ENCODE data around the gene GIGYF2.
"Not testable (repeated sequence)": the region's sequence is repeated elsewhere in the genome, so short reads cannot be mapped to it uniquely, and the experiment has no call there.

Gene GIGYF2

DNA sequence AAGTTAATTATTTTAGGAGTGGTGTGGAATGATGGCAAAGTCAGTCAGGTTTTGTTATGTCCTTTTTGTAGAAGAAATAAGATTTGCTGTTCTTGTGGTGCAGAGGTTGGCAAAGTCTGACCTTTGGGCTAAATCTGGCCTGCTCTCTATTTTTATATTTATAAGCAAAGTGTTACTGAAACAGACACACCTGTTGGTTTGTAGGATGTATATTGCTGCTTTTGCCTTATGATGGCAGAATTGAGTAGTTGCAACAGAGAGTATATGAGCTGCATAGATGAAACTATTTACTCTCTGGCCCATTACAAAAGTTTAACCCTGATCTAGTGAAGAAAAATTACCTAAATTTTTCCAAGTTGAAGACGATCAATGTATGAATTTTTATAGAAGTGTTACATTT, 113.3 kb downstream of the GIGYF2 start:
- no peak for DNase-seq (ENCODE audit: low read depth in 2 of 2, low spot score in 1 of 2)

DNA sequence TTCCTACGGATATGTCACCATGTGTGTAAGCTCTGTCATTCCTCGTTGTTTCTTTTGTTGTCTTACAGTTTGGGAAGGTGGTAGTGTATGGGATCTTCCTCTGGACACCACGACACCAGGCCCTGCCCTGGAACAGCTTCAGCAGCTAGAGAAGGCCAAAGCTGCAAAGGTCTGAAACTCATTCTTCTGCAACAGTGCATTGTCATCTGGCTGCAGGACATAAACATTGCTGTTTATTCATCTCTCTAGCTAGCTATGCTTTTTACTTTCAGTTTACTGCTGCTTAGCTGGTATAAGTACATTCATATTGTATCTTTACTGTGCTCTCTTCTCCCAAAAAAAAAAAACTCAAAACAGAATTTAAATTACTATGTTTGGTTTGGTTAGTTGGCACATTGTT, 118.4 kb downstream of the GIGYF2 start:
- no peak for DNase-seq (ENCODE audit: low read depth in 2 of 2, low spot score in 1 of 2)

DNA sequence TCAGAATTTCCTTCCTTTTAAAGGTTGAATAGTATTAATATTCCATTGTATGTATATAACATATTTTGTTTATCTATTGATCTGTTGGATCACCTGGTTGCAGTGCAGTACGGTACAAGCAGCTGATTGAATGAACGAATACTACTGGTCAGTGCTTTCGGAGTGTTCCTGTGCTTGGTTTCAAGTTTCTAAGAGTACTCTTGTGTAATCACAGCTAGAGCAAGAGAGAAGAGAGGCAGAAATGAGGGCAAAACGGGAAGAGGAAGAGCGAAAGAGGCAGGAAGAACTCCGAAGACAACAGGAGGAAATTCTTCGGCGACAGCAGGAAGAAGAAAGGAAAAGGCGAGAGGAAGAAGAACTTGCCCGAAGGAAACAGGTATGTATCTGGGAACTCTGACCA, 119.5 kb downstream of the GIGYF2 start:
- no peak for DNase-seq (ENCODE audit: low read depth in 2 of 2, low spot score in 1 of 2)

DNA sequence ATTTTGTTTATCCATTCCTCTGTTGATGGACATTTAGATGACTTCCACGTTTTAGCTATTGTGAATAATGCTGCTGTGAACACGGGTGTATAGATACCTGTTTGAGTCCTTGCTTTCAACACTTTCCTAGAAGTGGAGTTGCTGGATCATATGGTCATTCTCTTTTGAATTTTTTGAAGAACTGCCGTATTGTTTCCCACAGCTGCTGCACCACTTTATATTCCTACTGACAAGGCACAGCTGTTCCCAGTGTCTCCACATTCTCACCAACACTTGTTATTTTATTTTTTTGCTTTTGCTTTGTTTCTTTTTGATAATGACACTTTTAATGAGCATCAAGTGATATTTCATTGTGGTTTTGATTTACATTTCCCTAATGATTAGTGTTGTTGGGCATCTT, 120.6 kb downstream of the GIGYF2 start:
- no peak for DNase-seq (ENCODE audit: low read depth in 2 of 2, low spot score in 1 of 2)

DNA sequence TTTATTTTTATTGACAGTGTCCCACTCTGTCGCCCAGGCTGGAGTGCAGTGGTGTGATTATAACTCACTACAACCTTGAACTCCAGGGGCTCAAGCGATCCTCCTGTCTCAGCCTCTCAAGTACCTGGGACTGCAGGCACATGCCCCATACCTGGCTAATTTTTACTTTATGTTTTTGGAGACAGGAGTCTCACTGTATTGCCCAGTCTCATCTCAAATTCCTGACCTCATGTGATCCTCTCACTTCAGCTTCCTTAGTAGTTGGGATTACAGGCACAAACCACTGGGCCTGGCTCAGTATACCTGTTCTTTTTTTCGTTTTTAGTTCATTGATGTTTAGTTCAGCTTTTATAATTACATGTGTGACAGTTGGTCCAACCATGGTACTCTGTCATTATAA, 132.9 kb downstream of the GIGYF2 start:
- no peak for DNase-seq (ENCODE audit: low read depth in 2 of 2, low spot score in 1 of 2)

DNA sequence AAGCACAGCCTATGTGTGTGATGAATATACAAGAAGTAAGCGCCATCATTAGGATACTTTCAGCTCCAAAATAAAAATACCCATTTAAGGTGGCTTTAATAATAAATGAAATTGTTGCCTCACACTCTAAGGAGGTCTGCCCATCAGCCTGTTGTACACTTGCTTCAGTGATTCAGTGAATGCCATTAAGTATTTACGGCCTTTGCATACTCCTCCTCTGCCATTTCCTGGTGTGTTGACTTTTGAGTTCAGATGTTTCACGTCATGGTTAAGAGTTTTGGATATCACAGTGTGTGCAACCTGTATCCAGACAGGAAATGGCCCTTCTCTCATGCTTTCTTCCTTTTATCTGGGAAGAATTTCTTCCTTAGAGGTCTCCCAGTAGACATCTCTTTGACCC, 134.4 kb downstream of the GIGYF2 start:
- no peak for DNase-seq (ENCODE audit: low read depth in 2 of 2, low spot score in 1 of 2)

DNA sequence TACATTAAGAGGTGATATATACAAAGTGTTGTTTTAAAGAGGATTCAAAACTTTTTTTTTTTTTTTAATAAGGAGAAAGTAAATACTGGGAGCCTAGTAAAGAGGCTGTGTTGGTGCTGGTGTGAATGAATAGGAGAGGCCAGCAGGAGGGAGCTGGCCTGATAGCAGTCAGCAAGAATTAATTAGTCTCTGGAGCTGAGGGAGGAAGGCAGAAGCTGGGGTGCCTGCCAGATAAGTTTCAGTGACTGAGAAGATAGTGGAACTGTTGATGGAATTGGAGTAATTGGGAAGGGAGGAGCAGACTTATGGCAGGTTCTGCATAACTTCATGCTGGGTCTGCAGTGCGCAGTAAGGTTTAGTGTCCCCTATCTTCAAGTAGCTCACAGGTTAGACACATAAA, 136.7 kb downstream of the GIGYF2 start:
- no peak for DNase-seq (ENCODE audit: low read depth in 2 of 2, low spot score in 1 of 2)

DNA sequence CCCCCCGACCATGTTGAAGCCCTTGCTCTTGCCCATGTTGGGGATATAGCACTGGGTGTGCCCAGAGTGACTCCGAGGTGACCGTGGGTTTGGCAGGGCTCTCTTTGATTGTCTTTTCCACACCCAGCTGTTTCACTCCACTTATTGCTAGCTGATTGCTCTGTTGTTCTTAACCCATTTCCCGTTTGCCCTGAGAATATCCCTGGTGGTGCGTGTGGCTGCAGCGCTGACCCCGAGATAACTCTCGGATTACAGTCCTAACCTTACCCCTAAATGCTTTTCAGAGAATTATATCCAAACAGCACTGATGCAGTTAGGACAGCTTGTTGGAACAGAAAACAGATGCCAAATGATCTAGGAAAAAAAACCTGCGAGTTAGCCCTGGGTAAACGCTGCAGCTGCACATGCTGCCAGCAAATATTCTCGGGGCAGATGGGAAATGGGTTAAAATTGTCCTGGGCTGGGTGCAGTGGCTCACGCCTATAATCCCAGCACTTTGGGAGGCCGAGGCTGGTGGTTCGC, 138.6 kb downstream of the GIGYF2 start:
- no peak for DNase-seq (ENCODE audit: low read depth in 2 of 2, low spot score in 1 of 2)

DNA sequence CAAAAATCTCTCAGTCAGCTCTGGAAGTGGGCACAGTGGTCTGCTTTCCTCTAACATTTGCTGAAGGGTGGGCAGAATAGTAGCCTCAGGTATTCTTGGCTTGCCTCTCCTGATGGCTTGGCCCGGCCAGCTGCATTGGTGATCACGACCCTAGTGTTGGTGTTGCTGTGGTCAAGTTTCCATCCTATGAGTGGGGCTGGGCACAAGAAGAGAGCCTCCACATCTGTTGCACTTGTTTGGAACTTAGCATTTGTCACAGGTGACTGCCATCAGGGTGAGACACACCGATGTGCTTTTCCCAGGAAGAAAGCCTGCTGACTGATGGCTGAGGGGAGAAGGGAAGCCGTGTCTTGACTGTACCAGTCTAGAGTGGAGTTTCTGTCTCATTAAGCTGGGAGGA, 139.8 kb downstream of the GIGYF2 start:
- no peak for DNase-seq (ENCODE audit: low read depth in 2 of 2, low spot score in 1 of 2)

DNA sequence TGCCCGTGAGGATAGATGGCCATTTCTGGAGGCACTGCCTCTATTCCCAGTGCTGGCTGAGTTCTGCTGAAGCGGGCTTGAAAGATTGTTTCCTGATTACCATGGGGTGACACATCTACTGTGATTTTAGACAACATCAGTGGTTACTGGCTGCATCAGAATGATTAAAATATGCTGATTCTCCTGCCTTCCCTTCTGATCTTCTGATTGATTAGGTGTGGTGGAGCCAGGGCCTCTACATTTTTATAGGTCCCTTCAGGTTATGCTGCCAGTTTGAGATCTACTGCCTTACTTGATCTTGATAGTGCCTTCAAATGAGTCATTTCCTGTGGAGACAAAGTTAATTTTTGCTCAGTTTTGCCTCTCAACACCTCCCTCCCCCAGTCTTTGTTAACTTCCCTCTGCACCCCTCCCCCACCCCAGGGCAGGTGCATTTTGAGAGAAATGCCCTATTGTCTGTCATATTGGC, 141.3 kb downstream of the GIGYF2 start:
- peak; percentile 24 to 55 for DNase-seq (ENCODE audit: low read depth in 2 of 2, low spot score in 1 of 2)

DNA sequence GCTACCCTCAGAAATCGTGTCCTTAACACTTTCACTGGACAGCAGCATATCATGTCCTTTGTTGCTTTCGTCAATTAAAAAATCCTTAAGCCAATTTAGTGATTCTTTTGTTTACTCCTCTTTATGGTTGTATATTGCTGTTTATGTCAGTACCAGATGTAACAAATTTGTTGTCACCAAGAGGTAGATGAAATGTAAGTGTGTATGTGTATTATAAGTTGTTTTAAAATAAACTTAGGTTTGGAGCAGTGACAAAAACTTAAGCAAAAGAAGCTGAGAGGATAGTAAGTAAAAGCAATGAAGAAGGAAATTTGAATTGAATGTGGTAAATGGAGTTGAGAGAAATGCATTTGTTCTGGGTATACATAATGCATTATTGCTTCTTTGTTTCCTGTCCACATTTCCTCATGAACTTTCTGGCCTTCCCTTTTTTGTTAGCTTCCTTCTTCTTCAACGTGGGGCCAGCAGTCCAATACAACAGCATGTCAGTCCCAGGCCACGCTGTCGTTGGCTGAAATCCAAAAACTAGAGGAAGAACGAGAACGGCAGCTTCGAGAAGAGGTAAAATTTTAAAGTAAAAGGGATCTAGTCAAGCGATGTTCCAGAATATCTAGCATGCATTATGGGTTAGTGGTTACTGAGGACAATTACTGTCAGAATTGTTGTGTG, 142.4 kb downstream of the GIGYF2 start:
- DNase-seq (ENCODE audit: low read depth in 2 of 2, low spot score in 1 of 2), result no peak

DNA sequence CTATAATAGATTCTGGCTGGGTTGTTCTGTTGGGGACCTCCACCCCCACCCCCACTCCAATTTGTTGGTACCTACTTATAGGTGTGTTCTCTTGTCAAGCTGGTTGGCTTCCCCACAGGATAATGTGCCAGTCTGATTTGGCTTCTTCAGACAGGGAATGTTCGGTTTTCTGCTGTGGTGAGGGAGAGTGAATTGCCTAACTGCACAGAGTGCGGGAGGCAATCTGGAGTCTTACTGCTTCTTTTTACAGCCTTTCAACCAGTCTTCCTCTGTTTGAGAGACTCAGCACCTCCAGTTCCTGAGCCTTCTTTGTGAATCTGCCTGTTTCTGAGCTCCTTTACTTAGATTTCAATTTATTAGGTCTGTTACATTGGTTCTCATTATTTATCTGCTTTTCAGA, 145.6 kb downstream of the GIGYF2 start:
- DNase-seq (ENCODE audit: low read depth in 2 of 2, low spot score in 1 of 2), result no peak

DNA sequence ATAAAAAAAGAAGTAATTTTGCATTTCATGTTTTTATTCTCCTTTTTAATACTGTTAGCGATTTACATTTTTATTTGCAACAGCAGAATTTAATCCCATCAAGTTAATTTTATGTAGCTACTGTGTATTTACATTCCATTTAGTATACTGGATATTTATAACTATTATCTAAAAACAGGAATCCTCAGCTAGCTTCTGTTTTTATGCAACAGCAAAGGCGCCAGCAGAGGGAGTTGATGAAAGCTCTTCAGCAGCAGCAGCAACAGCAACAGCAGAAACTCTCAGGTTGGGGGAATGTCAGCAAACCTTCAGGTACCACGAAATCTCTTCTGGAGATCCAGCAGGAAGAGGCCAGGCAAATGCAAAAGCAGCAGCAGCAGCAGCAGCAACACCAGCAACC, 146.7 kb downstream of the GIGYF2 start:
- no peak for DNase-seq (ENCODE audit: low read depth in 2 of 2, low spot score in 1 of 2)

DNA sequence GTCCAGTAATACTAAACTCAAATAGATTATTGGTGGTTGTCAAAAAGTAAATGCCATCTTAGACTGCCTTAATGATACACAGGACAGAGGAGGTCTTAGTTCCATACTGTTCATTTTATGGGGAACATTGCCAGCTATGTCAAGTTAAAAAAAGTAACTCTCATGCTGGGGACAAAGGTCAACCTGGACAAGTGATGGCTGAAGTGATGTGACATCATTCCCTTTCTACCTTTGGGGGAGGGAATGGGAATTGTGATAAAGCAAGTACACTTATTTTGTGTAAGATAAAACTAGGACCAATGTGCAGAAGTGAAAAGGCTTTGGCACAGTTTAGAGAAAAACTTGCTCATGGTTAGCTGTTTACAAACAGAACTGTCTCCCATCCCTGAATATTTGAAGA, 148.9 kb downstream of the GIGYF2 start:
- DNase-seq (ENCODE audit: low read depth in 2 of 2, low spot score in 1 of 2), result no peak

DNA sequence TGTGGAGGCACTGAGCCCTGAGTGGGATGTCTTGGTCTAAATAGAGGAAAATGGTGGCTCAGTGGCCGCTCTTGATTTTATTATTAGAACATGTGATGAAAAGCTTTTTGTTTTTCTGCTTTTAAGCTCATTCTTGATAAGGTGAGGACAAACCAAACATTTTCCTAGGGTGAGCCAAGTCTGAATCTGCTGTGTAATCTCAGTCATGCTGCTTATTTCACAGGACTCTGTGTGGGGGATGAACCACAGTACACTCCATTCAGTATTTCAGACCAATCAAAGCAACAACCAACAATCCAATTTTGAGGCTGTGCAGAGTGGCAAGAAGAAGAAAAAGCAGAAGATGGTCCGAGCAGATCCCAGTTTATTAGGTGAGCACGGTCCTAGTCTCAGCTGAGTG, 152.9 kb downstream of the GIGYF2 start:
- DNase-seq (ENCODE audit: low read depth in 2 of 2, low spot score in 1 of 2), result no peak

DNA sequence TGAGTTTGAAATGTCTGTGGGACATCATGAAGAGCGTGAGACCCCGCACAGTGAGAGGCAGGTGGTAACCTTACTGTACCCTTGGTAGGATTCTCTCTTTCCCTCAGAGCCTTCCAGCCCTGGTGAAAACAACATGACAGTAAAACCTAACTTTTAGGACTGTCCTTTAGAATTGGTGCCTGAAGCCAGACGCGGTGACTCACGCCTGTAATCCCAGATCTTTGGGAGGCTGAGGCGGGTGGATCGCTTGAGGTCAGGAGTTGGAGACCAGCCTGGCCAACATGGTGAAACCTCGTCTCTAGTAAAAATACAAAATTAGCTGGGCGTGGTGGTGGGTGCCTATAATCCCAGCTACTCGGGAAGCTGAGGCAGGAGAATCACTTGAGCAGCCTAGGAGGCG, 154.9 kb downstream of the GIGYF2 start:
- not testable (repeated sequence) for DNase-seq (ENCODE audit: low read depth in 2 of 2, low spot score in 1 of 2)

DNA sequence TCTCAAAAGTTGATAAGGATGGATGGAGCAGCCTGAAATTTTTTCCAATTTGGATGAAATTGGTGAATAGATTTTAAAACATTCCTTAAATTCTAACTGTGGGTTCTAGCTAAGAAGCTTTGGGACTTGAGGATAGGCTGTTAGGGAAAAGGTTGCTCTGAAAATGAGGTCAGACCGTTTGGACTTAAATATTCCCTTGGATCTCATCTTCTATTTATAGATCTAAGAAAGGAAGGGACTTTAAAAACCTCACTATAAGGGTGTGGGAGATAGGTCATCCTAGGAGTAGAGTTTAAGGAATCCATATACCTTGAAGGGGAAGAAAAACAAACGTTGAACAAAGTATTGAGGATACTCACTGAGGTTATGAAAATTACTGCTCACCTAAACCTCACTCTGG, 155.5 kb downstream of the GIGYF2 start:
- no peak for DNase-seq (ENCODE audit: low read depth in 2 of 2, low spot score in 1 of 2)

DNA sequence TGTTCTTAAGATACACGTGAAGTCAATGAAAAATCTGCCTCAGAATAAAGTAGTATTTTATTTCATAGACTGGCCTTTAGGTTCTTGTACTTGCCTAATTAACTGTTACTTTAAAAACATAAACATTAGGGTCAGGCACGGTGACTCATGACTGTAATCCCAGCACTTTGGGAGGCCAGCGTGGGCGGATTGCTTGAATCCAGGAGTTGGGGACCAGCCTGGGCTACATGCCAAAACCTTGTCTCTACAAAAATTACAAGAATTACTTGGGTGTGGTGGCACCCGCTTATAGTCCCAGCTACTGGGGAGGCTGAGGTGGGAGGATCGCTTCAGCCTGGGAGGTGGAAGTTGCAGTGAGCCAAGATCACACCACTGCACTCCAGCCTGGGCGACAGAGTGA, 157.0 kb downstream of the GIGYF2 start:
- no peak for DNase-seq (ENCODE audit: low read depth in 2 of 2, low spot score in 1 of 2)

DNA sequence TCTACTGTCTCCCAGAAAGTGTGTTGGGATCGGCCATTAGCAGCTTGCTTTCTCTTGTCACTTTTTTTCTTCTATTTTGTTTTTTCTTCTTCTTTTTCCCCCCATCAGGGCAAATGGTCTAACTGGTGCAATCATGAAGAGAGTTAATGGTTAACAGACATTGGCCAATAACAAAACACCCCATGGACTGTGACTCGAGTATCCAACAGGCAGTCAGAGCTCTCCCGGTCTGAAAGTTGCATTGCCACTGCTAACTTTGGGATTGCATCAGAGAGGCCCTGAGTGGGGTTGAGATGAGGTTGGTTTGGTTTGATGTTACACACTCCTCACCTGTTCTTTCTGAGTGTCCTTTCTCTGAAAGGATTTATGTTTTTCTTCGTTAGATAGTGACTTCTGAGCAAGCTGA, 160.0 kb downstream of the GIGYF2 start:
- DNase-seq (ENCODE audit: low read depth in 2 of 2, low spot score in 1 of 2), result no peak

DNA sequence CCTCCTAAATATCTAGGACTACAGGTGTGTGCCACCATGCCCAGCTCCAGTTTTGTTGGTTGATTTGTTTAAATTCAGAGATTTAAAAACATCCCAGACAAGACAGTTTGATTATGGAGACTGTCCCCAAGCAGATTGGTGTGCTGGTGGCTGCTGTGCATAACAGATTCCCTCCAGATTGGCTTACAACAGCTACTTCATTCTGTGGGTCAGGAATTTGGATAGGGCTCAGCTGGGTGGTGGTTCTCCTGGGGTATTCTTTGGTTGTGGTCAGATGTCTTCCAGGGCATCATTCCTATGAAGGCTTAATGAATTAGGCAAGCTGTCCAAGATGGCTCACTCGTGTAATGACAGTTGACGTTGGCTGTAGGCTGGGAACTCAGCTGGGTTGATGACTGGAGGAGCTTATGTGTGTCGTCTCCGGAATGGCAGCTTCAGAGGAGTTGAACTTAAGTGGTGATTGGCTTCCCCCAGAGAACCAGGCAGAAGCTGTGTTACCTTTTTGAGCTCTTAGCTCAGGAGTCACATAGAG, 162.3 kb downstream of the GIGYF2 start:
- DNase-seq (ENCODE audit: low read depth in 2 of 2, low spot score in 1 of 2), result no peak

DNA sequence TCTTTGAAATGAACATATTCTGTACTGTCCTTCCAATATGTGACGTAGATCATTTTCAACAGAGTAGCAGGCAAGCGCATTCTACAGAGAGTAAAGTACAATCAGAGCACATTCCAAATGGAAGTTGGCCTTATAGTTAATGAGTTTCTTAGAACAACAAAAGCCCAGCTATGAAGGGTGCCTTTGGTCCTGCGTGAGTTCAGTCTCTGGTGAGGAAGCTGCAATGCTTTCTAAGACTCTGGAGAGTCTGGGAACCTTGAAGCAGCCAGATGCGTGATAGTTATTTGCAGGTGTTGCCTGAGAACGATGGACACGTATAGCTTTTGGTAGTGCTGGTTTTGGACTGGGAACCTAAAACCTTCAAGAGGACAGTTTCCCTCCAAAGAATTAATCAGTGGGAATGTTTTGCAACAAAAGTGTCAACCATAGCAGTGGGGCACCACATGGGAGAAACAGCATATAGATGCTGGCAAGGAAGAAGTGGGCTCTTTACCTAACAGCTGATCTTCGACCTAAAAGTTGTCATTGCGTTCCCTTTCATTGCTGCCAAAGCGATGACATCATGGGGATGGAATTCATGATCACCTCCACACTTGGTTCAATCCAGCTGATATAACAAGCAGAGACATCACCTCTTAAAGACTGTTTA, 163.6 kb downstream of the GIGYF2 start:
- no peak for DNase-seq (ENCODE audit: low read depth in 2 of 2, low spot score in 1 of 2)

DNA sequence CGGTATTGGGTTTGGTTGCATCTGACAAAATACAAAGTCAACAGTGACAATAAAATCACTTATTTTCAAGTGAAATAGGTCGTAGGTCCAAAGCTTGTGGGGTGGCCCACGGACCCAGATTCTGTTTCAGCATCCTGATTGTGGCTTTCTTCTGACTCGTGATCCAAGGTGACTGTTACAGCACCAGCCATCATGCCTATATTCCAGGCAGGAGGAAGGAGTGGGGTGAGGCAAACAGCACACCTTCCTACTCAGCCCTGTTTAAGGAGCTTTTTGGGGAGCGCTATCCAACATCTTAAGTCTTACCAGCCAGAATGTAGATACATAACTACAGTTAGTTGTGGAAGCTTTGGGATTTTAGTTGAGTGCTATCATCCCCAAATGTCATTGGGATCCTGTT, 164.2 kb downstream of the GIGYF2 start:
- no peak for DNase-seq (ENCODE audit: low read depth in 2 of 2, low spot score in 1 of 2)

DNA sequence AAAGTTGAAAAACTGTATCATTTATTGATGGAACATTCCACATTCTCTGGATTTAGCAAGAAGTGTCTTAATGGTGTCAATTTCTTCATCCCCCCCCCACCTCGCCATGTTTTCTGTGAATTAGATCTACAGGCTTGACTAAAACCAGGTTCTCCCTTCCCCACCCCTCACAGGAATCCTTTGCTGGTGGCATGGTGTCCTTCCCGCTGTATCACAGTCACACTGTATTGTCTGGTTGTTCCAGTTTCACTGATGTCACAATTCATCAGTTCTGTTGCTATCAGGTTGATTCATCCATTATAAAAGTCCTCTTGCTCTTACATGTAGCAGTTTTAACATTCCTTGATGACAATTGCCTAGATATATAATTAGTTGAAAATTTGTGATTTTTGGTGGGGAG, 166.9 kb downstream of the GIGYF2 start:
- no peak for DNase-seq (ENCODE audit: low read depth in 2 of 2, low spot score in 1 of 2)

All from stimulated activated CD8-positive, alpha-beta memory T cell treated with anti-CD3 and anti-CD28 coated beads, Interleukin-4, amount 100 ng/mL, for 4 hours (primary cell).